ENCODE measurements around the gene COX4I1. TPM values are rescaled to one million over a fixed set of nuclear protein-coding genes. Genes with fewer than 3 reads are reported as not detected.

COX4I1 gene
- total and polyA plus RNA-seq, 2 donors (not counting 1 experiment from before 2014, with no cell fraction given): 759 to 813 TPM

DNA sequence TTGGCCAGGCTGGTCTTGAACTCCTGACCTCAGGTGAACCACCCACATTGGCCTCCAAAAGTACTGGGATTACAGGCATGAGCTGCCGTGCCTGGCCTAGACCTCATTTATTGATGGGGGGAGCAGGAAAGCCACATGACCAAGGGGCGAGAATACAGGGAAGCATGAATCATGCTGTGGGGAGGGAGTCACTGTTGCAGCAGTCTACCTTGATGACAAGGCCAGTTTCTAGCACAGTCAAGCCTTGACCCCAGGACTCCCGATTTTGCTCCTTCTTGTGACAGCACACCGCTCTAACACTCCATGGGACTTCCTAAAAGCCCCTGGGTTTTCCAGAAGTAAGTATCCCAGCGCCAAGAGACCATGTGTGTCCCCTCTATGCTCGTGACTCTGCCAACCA lies 56.6 kb downstream of the COX4I1 start:
- Histone ChIP-seq H4K20me1 (ENCODE audit: control insufficient read depth, insufficient read depth, low read length, poor library complexity, severe bottlenecking) (no peaks in the 10 kb centered on the region), H3K27me3 (replicated peaks in 1 of 4; ENCODE audit: control extremely low read depth in 1 of 4, control insufficient read depth in 3 of 4, insufficient read depth in 4 of 4, low read length in 3 of 4) (no peaks in the 10 kb centered on the region), H3K27ac (ENCODE audit: low read length in 2 of 2) (no peak overlapping the region), H3K36me3 (replicated peaks in 1 of 2; ENCODE audit: control extremely low read depth in 1 of 2, control insufficient read depth in 1 of 2, extremely low read depth in 1 of 2, insufficient read depth in 2 of 2, low read length in 1 of 2) (no peaks in the 10 kb centered on the region), H2AFZ (ENCODE audit: insufficient read depth, low read depth, low read length, poor library complexity, severe bottlenecking) (no peak overlapping the region), H3K9me3 (ENCODE audit: control extremely low read depth in 1 of 3, control insufficient read depth in 2 of 3, insufficient read depth in 1 of 3, low read length in 2 of 3) (no peaks in the 10 kb centered on the region), H3K4me1 (ENCODE audit: control insufficient read depth in 2 of 2, insufficient read depth in 2 of 2, low read length in 2 of 2) (peaks cover 24 to 36% of the 10 kb centered on the region in 2 donors), H3K79me2 (ENCODE audit: control insufficient read depth, insufficient read depth, low read length) (no peaks in the 10 kb centered on the region), H3K4me3 (ENCODE audit: control extremely low read depth in 1 of 5, extremely low read depth in 1 of 5, insufficient read depth in 1 of 5, low read depth in 2 of 5, low read length in 4 of 5) (no peak overlapping the region), H3K4me2 (replicated peaks; ENCODE audit: low read depth, low read length, poor library complexity, severe bottlenecking) (no peak overlapping the region), H3K9ac (ENCODE audit: low read length) (no peak overlapping the region)
- H3K27me3 Mint-ChIP-seq: no peaks in the 10 kb centered on the region
- intact Hi-C loops (cut with micrococcal nuclease): no loop called here
- peaks cover 49% of the 10 kb centered on the region for H3K4me1 Mint-ChIP-seq
- 85% methylated on average over 4 of the region's 6 CpGs for WGBS (ENCODE audit: insufficient coverage)
- no peak for DNase-seq
- no peaks in the 10 kb centered on the region for H3K9me3 Mint-ChIP-seq (ENCODE audit: insufficient read depth)
- POLR2A ChIA-PET: interaction anchor here (0.8 kb wide), 1 partner anchor 12 kb away, joined by 3 read pairs; no protein-coding TSS in a partner anchor
- CTCF ChIA-PET: interaction anchor here (2.9 kb wide), 1 partner anchor 23 kb away, joined by 8 read pairs; no protein-coding TSS in a partner anchor
- TF ChIP-seq, protein P1, sequence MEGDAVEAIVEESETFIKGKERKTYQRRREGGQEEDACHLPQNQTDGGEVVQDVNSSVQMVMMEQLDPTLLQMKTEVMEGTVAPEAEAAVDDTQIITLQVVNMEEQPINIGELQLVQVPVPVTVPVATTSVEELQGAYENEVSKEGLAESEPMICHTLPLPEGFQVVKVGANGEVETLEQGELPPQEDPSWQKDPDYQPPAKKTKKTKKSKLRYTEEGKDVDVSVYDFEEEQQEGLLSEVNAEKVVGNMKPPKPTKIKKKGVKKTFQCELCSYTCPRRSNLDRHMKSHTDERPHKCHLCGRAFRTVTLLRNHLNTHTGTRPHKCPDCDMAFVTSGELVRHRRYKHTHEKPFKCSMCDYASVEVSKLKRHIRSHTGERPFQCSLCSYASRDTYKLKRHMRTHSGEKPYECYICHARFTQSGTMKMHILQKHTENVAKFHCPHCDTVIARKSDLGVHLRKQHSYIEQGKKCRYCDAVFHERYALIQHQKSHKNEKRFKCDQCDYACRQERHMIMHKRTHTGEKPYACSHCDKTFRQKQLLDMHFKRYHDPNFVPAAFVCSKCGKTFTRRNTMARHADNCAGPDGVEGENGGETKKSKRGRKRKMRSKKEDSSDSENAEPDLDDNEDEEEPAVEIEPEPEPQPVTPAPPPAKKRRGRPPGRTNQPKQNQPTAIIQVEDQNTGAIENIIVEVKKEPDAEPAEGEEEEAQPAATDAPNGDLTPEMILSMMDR (IDR thresholded peaks at IDR 0.05): no peak
- TF ChIP-seq EZH2 (IDR thresholded peaks at IDR 0.05; ENCODE audit: borderline replicate concordance, insufficient read depth, low read depth, low read length, poor library complexity, severe bottlenecking): no peak
- ATAC-seq (ENCODE audit: low read depth): no peak
- H3K4me3 Mint-ChIP-seq: no peak overlapping the region
- no peak overlapping the region for H3K27ac Mint-ChIP-seq

DNA sequence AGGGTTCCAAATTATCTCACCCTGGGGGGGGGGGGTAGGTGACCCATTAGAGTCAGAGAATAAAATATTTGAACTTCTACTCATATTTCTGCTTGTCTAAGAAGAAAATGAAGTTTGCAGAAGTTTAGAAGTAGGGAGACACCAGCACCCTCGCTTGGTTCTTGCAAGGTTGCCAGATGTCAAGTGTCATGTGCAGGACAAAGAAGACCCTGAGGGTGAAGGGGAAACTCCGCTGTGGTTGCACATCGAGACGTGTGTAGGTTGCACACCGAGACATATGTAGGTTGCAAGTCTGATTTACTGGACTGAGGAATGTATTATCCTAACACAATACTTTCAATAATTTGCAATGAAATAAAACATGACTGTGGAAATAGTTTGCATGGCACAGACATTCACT lies 57.1 kb downstream of the COX4I1 start:
- Histone ChIP-seq H3K4me3 (ENCODE audit: control extremely low read depth in 1 of 5, extremely low read depth in 1 of 5, insufficient read depth in 1 of 5, low read depth in 2 of 5, low read length in 4 of 5) (no peak overlapping the region), H3K9me3 (ENCODE audit: control extremely low read depth in 1 of 3, control insufficient read depth in 2 of 3, insufficient read depth in 1 of 3, low read length in 2 of 3) (no peaks in the 10 kb centered on the region), H2AFZ (ENCODE audit: insufficient read depth, low read depth, low read length, poor library complexity, severe bottlenecking) (no peak overlapping the region), H3K4me2 (replicated peaks; ENCODE audit: low read depth, low read length, poor library complexity, severe bottlenecking) (no peak overlapping the region), H3K27ac (ENCODE audit: low read length in 2 of 2) (no peak overlapping the region), H3K27me3 (replicated peaks in 1 of 4; ENCODE audit: control extremely low read depth in 1 of 4, control insufficient read depth in 3 of 4, insufficient read depth in 4 of 4, low read length in 3 of 4) (no peaks in the 10 kb centered on the region), H3K36me3 (replicated peaks in 1 of 2; ENCODE audit: control extremely low read depth in 1 of 2, control insufficient read depth in 1 of 2, extremely low read depth in 1 of 2, insufficient read depth in 2 of 2, low read length in 1 of 2) (no peaks in the 10 kb centered on the region), H3K9ac (ENCODE audit: low read length) (no peak overlapping the region), H3K4me1 (ENCODE audit: control insufficient read depth in 2 of 2, insufficient read depth in 2 of 2, low read length in 2 of 2) (peaks cover 24 to 36% of the 10 kb centered on the region in 2 donors), H3K79me2 (ENCODE audit: control insufficient read depth, insufficient read depth, low read length) (no peaks in the 10 kb centered on the region), H4K20me1 (ENCODE audit: control insufficient read depth, insufficient read depth, low read length, poor library complexity, severe bottlenecking) (no peaks in the 10 kb centered on the region)
- 88% methylated on average over 1 of the region's 5 CpGs for WGBS (ENCODE audit: insufficient coverage)
- ATAC-seq (ENCODE audit: low read depth) (no peak), DNase-seq (no peak)
- no peaks in the 10 kb centered on the region for H3K27me3 Mint-ChIP-seq
- H3K4me3 Mint-ChIP-seq: no peak overlapping the region
- intact Hi-C loops (cut with micrococcal nuclease): no loop called here
- ChIA-PET CTCF (no interaction called here), POLR2A (interaction anchor here (0.8 kb wide), 1 partner anchor 12 kb away, joined by 3 read pairs; no protein-coding TSS in a partner anchor)
- H3K4me1 Mint-ChIP-seq: peaks cover 49% of the 10 kb centered on the region
- TF ChIP-seq, protein P1 (IDR thresholded peaks at IDR 0.05): no peak
- no peak for TF ChIP-seq EZH2 (IDR thresholded peaks at IDR 0.05; ENCODE audit: borderline replicate concordance, insufficient read depth, low read depth, low read length, poor library complexity, severe bottlenecking)
- no peaks in the 10 kb centered on the region for H3K9me3 Mint-ChIP-seq (ENCODE audit: insufficient read depth)
- no peak overlapping the region for H3K27ac Mint-ChIP-seq

Small RNA genes within 50 kb of the gene (small RNA-seq; reads per million reads assigned to genes)
- gene RNU1-103P (ENCODE audit: insufficient read length, low read depth, low replicate concordance): not detected

Other genes starting within 250 kb of the COX4I1 start
- 76.1 and 76.5 TPM in 2 replicates for gene GSE1, start 186.4 kb upstream of the COX4I1 start, total RNA-seq
- 57.3 and 72.2 TPM in 2 replicates for gene GSE1, start 186.4 kb upstream of the COX4I1 start, polyA plus RNA-seq
- 4.2 and 4.3 TPM in 2 replicates for gene GINS2, start 110.7 kb upstream of the COX4I1 start, total RNA-seq
- gene GINS2, start 110.7 kb upstream of the COX4I1 start, polyA plus RNA-seq: 0.33 and 0.52 TPM in 2 replicates
- gene C16orf74, start 48.6 kb upstream of the COX4I1 start, total RNA-seq: 83.3 and 92.6 TPM in 2 replicates
- gene C16orf74, start 48.6 kb upstream of the COX4I1 start, polyA plus RNA-seq: 62.5 and 73.0 TPM in 2 replicates
- gene EMC8, start 151 bp upstream of the COX4I1 start, total RNA-seq: 32.9 and 33.1 TPM in 2 replicates
- gene EMC8, start 151 bp upstream of the COX4I1 start, polyA plus RNA-seq: 22.1 and 27.5 TPM in 2 replicates
- 332 and 337 TPM in 2 replicates for gene IRF8, start 99.5 kb downstream of the COX4I1 start, total RNA-seq
- gene IRF8, start 99.5 kb downstream of the COX4I1 start, polyA plus RNA-seq: 309 and 453 TPM in 2 replicates

All from B cell (primary cell).